Breast epithelium (tissue), 3 donors: ENCODE data around the gene SCAF8.

Experiments
- POLR2A ChIP-seq: fragments of 450-650 bp; IDR thresholded peaks from one replicate; pipeline ENCODE4 v1.6.1; 2016; ENCODE audit warnings: antibody characterized with exemption, mild to moderate bottlenecking, moderate library complexity
- POLR2AphosphoS5 ChIP-seq, 3 donors: sonication (generic); formaldehyde crosslinking; IDR thresholded peaks; one replicate each; pipeline ENCODE4 v1.6.1; 2017; ENCODE audit warnings: antibody characterized with exemption in 3 of 3
- TF ChIP-seq, protein P1 (sequence below), 3 donors: fragments of 450-650 bp; IDR thresholded peaks; one replicate each; pipeline ENCODE4 v1.5.1; 2016 to 2017; ENCODE audit warnings: antibody characterized with exemption in 3 of 3, mild to moderate bottlenecking in 3 of 3, moderate library complexity in 3 of 3

GRCh38 chr6:154763650-154764049 lies 30.4 kb downstream of the SCAF8 start:
- TF ChIP-seq, protein P1, sequence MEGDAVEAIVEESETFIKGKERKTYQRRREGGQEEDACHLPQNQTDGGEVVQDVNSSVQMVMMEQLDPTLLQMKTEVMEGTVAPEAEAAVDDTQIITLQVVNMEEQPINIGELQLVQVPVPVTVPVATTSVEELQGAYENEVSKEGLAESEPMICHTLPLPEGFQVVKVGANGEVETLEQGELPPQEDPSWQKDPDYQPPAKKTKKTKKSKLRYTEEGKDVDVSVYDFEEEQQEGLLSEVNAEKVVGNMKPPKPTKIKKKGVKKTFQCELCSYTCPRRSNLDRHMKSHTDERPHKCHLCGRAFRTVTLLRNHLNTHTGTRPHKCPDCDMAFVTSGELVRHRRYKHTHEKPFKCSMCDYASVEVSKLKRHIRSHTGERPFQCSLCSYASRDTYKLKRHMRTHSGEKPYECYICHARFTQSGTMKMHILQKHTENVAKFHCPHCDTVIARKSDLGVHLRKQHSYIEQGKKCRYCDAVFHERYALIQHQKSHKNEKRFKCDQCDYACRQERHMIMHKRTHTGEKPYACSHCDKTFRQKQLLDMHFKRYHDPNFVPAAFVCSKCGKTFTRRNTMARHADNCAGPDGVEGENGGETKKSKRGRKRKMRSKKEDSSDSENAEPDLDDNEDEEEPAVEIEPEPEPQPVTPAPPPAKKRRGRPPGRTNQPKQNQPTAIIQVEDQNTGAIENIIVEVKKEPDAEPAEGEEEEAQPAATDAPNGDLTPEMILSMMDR (IDR thresholded peaks at IDR 0.05): no peak
- TF ChIP-seq POLR2AphosphoS5 (IDR thresholded peaks at IDR 0.05): no peak
- no peak for TF ChIP-seq POLR2A
